Ovary (tissue), 9 donors: Measurements from ENCODE around the gene UBLCP1. TPM values are rescaled to one million over a fixed set of nuclear protein-coding genes. Genes with fewer than 3 reads are reported as not detected.
A peak's percentile ranks its signal among the peaks of the same experiment; 100 is the strongest.

Experiments
- DNase-seq, 5 donors: peaks; one replicate each; pipeline ENCODE4 v3.0.0-alpha.2; 2019 to 2020
- H3K27ac ChIP-seq, 2 donors: fragments of 200-600 bp; one replicate each; pipeline versions ENCODE4 v1.5.1 to v1.8.0; 2019 to 2022
- H3K27me3 ChIP-seq: fragments of 200-600 bp; one replicate; pipeline ENCODE4 v1.8.0; 2022
- H3K36me3 ChIP-seq: fragments of 200-600 bp; sonication (generic); one replicate; pipeline ENCODE4 v1.5.1; 2019
- H3K4me1 ChIP-seq: one replicate; pipeline ENCODE4 v1.8.1; 2013; ENCODE audit warnings: mild to moderate bottlenecking, moderate library complexity; ENCODE audit not compliant: insufficient read depth
- H3K4me3 ChIP-seq: fragments of 200-600 bp; sonication (generic); one replicate; pipeline ENCODE4 v1.5.1; 2017
- H3K9me3 ChIP-seq, 2 donors: fragments of 200-600 bp in 1 of 2; sonication (generic) in 1 of 2; one replicate each; pipeline versions ENCODE4 v1.5.1 to v1.8.1; 2013 to 2019; ENCODE audit warnings: mild to moderate bottlenecking in 1 of 2, moderate library complexity in 1 of 2
- CTCF ChIP-seq, 3 donors: fragments of 450-650 bp in 2 of 3; fragments of 200-600 bp in 1 of 3; IDR thresholded peaks; one replicate each; pipeline versions ENCODE4 v1.5.1 to v1.8.0; 2016 to 2022; ENCODE audit warnings: antibody characterized with exemption in 3 of 3, mild to moderate bottlenecking in 1 of 3
- EP300 ChIP-seq: sonication (generic); formaldehyde crosslinking; IDR thresholded peaks from one replicate; pipeline ENCODE4 v1.6.1; 2017; ENCODE audit warnings: antibody characterized with exemption
- POLR2A ChIP-seq: fragments of 450-650 bp; IDR thresholded peaks from one replicate; pipeline ENCODE4 v1.6.1; 2017; ENCODE audit warnings: antibody characterized with exemption, mild to moderate bottlenecking, moderate library complexity
- WGBS, 3 donors: extraction: QIAGEN DNeasy Blood & Tissue Kit in 1 of 3; methylation state at CpG; one replicate each; pipeline versions ENCODE4 v1.1.5 to v1.1.7; 2013 to 2017; 5-methylcytosine and 5-hydroxymethylcytosine counted together
- intact Hi-C, 4 donors: fragments of 100-400 bp; cut with DNase I; formaldehyde crosslinking; loops; one replicate each; pipeline versions ENCODE4 v1.11.0 to v1.15.1; 2022 to 2023
- polyA plus RNA-seq, 2 donors: library from polyadenylated mRNA; stranded (reverse); fragments of 200-250 nt in 1 of 2; fragments of 350-450 nt in 1 of 2; fragmentation: Illumina TruSeq in 1 of 2; extraction: RNeasy Lipid Tissue Mini Kit (QIAGEN cat#74804) in 1 of 2; gene quantifications; one replicate each; pipeline ENCODE4 v1.2.3, GENCODE V29; 2013 to 2014
- total RNA-seq, 7 donors: library from RNA; depleted of rRNA in 2 of 7; stranded (reverse); fragments of >200 nt in 2 of 7; fragmentation: NEBNext Ultra II Directional in 3 of 7; extraction: Animal tissue kit (Norgen Biotek cat#: 25700) in 3 of 7; gene quantifications; one replicate each; pipeline versions ENCODE4 v1.1.0 to v1.2.4, GENCODE V29; 2016 to 2023
- donor health status: DM: no; HTN: no; CAD: no; lungs with moderate emphysema.
- donor health status: DM: no; HTN: no; CAD: no.
- donor health status: Bipolar disorder and iron deficiency.
- donor health status: DM: yes; HTN: yes; CAD: no.
- donor health status: DM: no; HTN: no; CAD: no.
- donor health status: DM: yes; HTN: yes; CAD: no.

UBLCP1 gene
- total and polyA plus RNA-seq, 9 donors = 15.0 to 32.3 (median 19.0) TPM

- no peaks in the 10 kb centered on the region for H3K27me3 ChIP-seq
- no peak overlapping the region for H3K27ac ChIP-seq
- no peaks in the 10 kb centered on the region for H3K36me3 ChIP-seq
- H3K4me1 ChIP-seq = no peaks in the 10 kb centered on the region
- TF ChIP-seq EP300 (no peak), POLR2A (no peak)
- H3K9me3 ChIP-seq = no peaks in the 10 kb centered on the region
- WGBS, 3 donors = 97 to 99% (median 99%) methylated on average over 4 of the region's 4 CpGs
- H3K4me3 ChIP-seq = no peak overlapping the region
- intact Hi-C loops = no loop called here
- DNase-seq = no peak
Observed at GRCh38 chr5:159303286-159303685, 40.2 kb downstream of the UBLCP1 start.

GRCh38 chr5:159304961-159305595, 42.0 kb downstream of the UBLCP1 start:
- Histone ChIP-seq H3K4me1 (no peaks in the 10 kb centered on the region), H3K27ac (no peak overlapping the region), H3K27me3 (no peaks in the 10 kb centered on the region), H3K36me3 (no peaks in the 10 kb centered on the region), H3K4me3 (no peak overlapping the region), H3K9me3 (no peaks in the 10 kb centered on the region)
- intact Hi-C loops = no loop called here
- TF ChIP-seq EP300 (no peak), CTCF (IDR thresholded peaks at IDR 0.05) (no peak), POLR2A (no peak)
- 43 to 61% (median 46%) methylated on average over 5 of the region's 5 CpGs for WGBS, 3 donors
- DNase-seq = no peak

- no peak overlapping the region for H3K4me3 ChIP-seq
- DNase-seq = no peak
- H3K4me1 ChIP-seq = no peaks in the 10 kb centered on the region
- intact Hi-C loops = no loop called here
- H3K36me3 ChIP-seq = no peaks in the 10 kb centered on the region
- H3K27me3 ChIP-seq = no peaks in the 10 kb centered on the region
- no peak for TF ChIP-seq POLR2A
- no peak overlapping the region for H3K27ac ChIP-seq
- no peaks in the 10 kb centered on the region for H3K9me3 ChIP-seq
- 80 to 85% (median 81%) methylated on average over 8 of the region's 8 CpGs for WGBS, 3 donors
Observed at GRCh38 chr5:159309689-159310433, 46.8 kb downstream of the UBLCP1 start.

- Histone ChIP-seq H3K27ac (no peak overlapping the region), H3K36me3 (no peaks in the 10 kb centered on the region), H3K4me3 (no peak overlapping the region), H3K9me3 (no peaks in the 10 kb centered on the region), H3K4me1 (no peaks in the 10 kb centered on the region), H3K27me3 (no peaks in the 10 kb centered on the region)
- TF ChIP-seq POLR2A (no peak), CTCF (IDR thresholded peaks at IDR 0.05) (no peak), EP300 (no peak)
- peak in 2 of 5 donors; percentile 10 to 46 for DNase-seq
- intact Hi-C loops = no loop called here
- WGBS, 3 donors = 5 to 12% (median 8%) methylated on average over 26 of the region's 26 CpGs
Observed at GRCh38 chr5:159310511-159310910, 47.4 kb downstream of the UBLCP1 start.

- H3K27ac ChIP-seq = no peak overlapping the region
- H3K4me1 ChIP-seq = no peaks in the 10 kb centered on the region
- H3K4me3 ChIP-seq = no peak overlapping the region
- H3K27me3 ChIP-seq = no peaks in the 10 kb centered on the region
- no peaks in the 10 kb centered on the region for H3K36me3 ChIP-seq
- intact Hi-C loops = no loop called here
- DNase-seq = no peak
- TF ChIP-seq CTCF (IDR thresholded peaks at IDR 0.05) (no peak), EP300 (no peak), POLR2A (no peak)
- 49 to 56% (median 55%) methylated on average over 7 of the region's 7 CpGs for WGBS, 3 donors
- no peaks in the 10 kb centered on the region for H3K9me3 ChIP-seq
Observed at GRCh38 chr5:159311063-159311462, 48.0 kb downstream of the UBLCP1 start.
